GM12878 (cell line): ENCODE measurements around the gene SCRN2. TPM values are rescaled to one million over a fixed set of nuclear protein-coding genes. Genes with fewer than 3 reads are reported as not detected.

Experiments
- ATAC-seq: fragments of 200-7000 bp; cut with Tn5 transposase; 3 replicates; pipeline ENCODE4 v1.9.1; 2020; ENCODE audit warnings: mild to moderate bottlenecking, moderate library complexity
- BruUV-seq: library from RNA; stranded (reverse); fragments of 400-500 nt; replicated peaks from 2 replicates; lab custom pipeline; 2021; lab: Mats Ljungman, UMichigan
- CTCF ChIA-PET: fragments of 300-600 bp; sonication (Branson Sonifier 250); formaldehyde crosslinking; extraction: SDS; loops from one replicate; lab custom pipeline; 2021; ENCODE audit warnings: inconsistent platforms; lab: Yijun Ruan, JAX
- POLR2A ChIA-PET: fragments of 350-600 bp; formaldehyde crosslinking; extraction: SDS; loops from one replicate; lab custom pipeline; 2021; ENCODE audit warnings: inconsistent platforms; lab: Charles Lee
- RAD21 ChIA-PET: fragments of 300-600 bp; sonication (Branson Sonifier 250); formaldehyde crosslinking; loops from one replicate; lab custom pipeline; 2023; ENCODE audit warnings: antibody characterized with exemption; ENCODE audit not compliant: unreplicated experiment; lab: Charles Lee
- SMC1A ChIA-PET: fragments of 300-600 bp; sonication (Branson Sonifier 250); formaldehyde crosslinking; loops from one replicate; lab custom pipeline; 2023; ENCODE audit not compliant: unreplicated experiment, uncharacterized antibody; lab: Charles Lee
- DNase-seq: peaks from one replicate; pipeline ENCODE4 v3.0.0-alpha.2; 2011; ENCODE audit warnings: low read depth, low spot score
- FAIRE-seq: peaks from 3 replicates; lab custom pipeline; 2011; peaks lifted over from hg19 to GRCh38; lab: Jason Lieb, UNC
- H2AFZ ChIP-seq: 2 replicates; pipeline ENCODE4 v1.6.0; 2011; ENCODE audit warnings: low read depth, low read length, control low read depth; ENCODE audit not compliant: control insufficient read depth
- H3K27ac ChIP-seq: 2 replicates; pipeline ENCODE4 v1.5.1; 2011; ENCODE audit warnings: control low read depth; ENCODE audit not compliant: control insufficient read depth, insufficient read depth
- H3K27me3 ChIP-seq, 2 experiments: replicated peaks in 1 of 2; 2 replicates each; pipeline versions ENCODE4 v1.6.0 to v1.6.1; 2011; ENCODE audit warnings: low read length in 1 of 2; ENCODE audit not compliant: control insufficient read depth in 2 of 2, insufficient read depth in 2 of 2
- H3K36me3 ChIP-seq, 2 experiments: 2 replicates each; pipeline ENCODE4 v1.5.1; 2011; ENCODE audit warnings: low read length in 1 of 2; ENCODE audit not compliant: control insufficient read depth in 2 of 2, insufficient read depth in 2 of 2
- H3K4me1 ChIP-seq: 2 replicates; pipeline ENCODE4 v1.6.1; 2011; ENCODE audit warnings: mild to moderate bottlenecking, low read length, moderate library complexity, mixed read lengths; ENCODE audit not compliant: control insufficient read depth, insufficient read depth
- H3K4me2 ChIP-seq: 2 replicates; pipeline ENCODE4 v1.6.0; 2011; ENCODE audit warnings: control low read depth; ENCODE audit not compliant: control insufficient read depth, insufficient read depth
- H3K4me3 ChIP-seq: fragments of 200-600 bp; sonication (generic); 2 replicates; pipeline ENCODE4 v1.5.1; 2016
- H3K79me2 ChIP-seq: 2 replicates; pipeline ENCODE4 v1.6.0; 2011; ENCODE audit warnings: low read length; ENCODE audit not compliant: control insufficient read depth, insufficient read depth
- H3K9ac ChIP-seq: 2 replicates; pipeline ENCODE4 v1.8.0; 2011; ENCODE audit warnings: low read length, control low read depth, mixed read lengths; ENCODE audit not compliant: control insufficient read depth, insufficient read depth
- H3K9me3 ChIP-seq: replicated peaks from 3 replicates; pipeline ENCODE4 v1.5.1; 2011; ENCODE audit warnings: mild to moderate bottlenecking, low read length; ENCODE audit not compliant: control insufficient read depth, insufficient read depth
- H4K20me1 ChIP-seq: 2 replicates; pipeline ENCODE4 v1.6.0; 2011; ENCODE audit not compliant: control insufficient read depth, insufficient read depth
- ASH2L ChIP-seq: fragments of 300-600, 200-600 bp; sonication (generic); IDR thresholded peaks from 2 replicates; pipeline ENCODE4 v1.6.1; 2017; ENCODE audit warnings: low read depth, mild to moderate bottlenecking, borderline replicate concordance
- BHLHE40 ChIP-seq, 2 experiments: fragments of 450-650 bp in 1 of 2; IDR thresholded peaks; 2 replicates each; pipeline ENCODE4 v1.6.1; 2011 to 2017; ENCODE audit warnings: low read depth in 2 of 2, borderline replicate concordance in 1 of 2, improper control_type of control experiment in 1 of 2, low read length in 1 of 2, mild to moderate bottlenecking in 1 of 2
- ESRRA ChIP-seq: IDR thresholded peaks from 2 replicates; pipeline ENCODE4 v1.6.1; 2012; ENCODE audit warnings: mild to moderate bottlenecking, low read length, improper control_type of control experiment
- HCFC1 ChIP-seq: fragments of 150-350 bp; IDR thresholded peaks from 2 replicates; pipeline ENCODE4 v1.6.1; 2014; ENCODE audit warnings: low read length
- LARP7 ChIP-seq: fragments of 450-650 bp; IDR thresholded peaks from 2 replicates; pipeline ENCODE4 v1.6.1; 2017; ENCODE audit warnings: mild to moderate bottlenecking
- SMC3 ChIP-seq: IDR thresholded peaks from 2 replicates; pipeline ENCODE4 v1.6.1; 2011; ENCODE audit warnings: low read length, improper control_type of control experiment, borderline replicate concordance
- SPI1 ChIP-seq: IDR thresholded peaks from 2 replicates; pipeline ENCODE4 v1.6.1; 2011; ENCODE audit warnings: low read depth, mild to moderate bottlenecking, low read length, moderate library complexity, borderline replicate concordance; ENCODE audit not compliant: insufficient read depth
- ZZZ3 ChIP-seq: IDR thresholded peaks from 2 replicates; pipeline ENCODE4 v1.6.1; 2011; ENCODE audit warnings: low read depth; ENCODE audit not compliant: control insufficient read depth, insufficient read length
- WGBS: methylation state at CpG from one replicate; pipeline ENCODE4 v1.1.6; 2016; ENCODE audit warnings: low lambda C conversion rate; ENCODE audit not compliant: insufficient replicate concordance, insufficient coverage; ENCODE audit errors: missing lambda C conversion rate; 5-methylcytosine and 5-hydroxymethylcytosine counted together
- in situ Hi-C: fragments of 300-500 bp; cut with MboI; formaldehyde crosslinking; loops from 9 replicates; pipeline ENCODE4 v1.14.3; 2018; ENCODE audit warnings: mixed read lengths
- intact Hi-C: fragments of 100-400 bp; cut with micrococcal nuclease; formaldehyde crosslinking; loops from one replicate; pipeline ENCODE4 v1.14.2; 2022; ENCODE audit not compliant: unreplicated experiment
- polyA plus RNA-seq, 11 experiments: library from polyadenylated mRNA; depleted of rRNA in 4 of 11; unstranded in 6 of 11; stranded (reverse) in 5 of 11; fragments of >200 nt; fragmentation: Nextera tagmentation in 4 of 11; fragmentation: Illumina TruSeq in 1 of 11; extraction: Ambion mirVana in 4 of 11; extraction: Trizol in 1 of 11; gene quantifications; 1 replicate in 1 of 11; 2 replicates in 10 of 11; pipeline versions ENCODE4 v1.2.1 to v1.2.3, GENCODE V29; 2011 to 2016; ENCODE audit warnings: inconsistent platforms in 2 of 11, missing spikeins in 2 of 11, low read depth in 1 of 11
- total RNA-seq, 4 experiments: library from RNA; depleted of rRNA in 3 of 4; stranded (reverse); fragments of >200 nt in 3 of 4; fragmentation: Illumina TruSeq in 1 of 4; extraction: Trizol in 1 of 4; gene quantifications; 2 replicates each; pipeline versions ENCODE4 v1.2.1 to v1.2.3, GENCODE V29; 2013 to 2021
- TF ChIP-seq, protein P1 (sequence below): fragments of 450-650 bp; IDR thresholded peaks from 2 replicates; pipeline ENCODE4 v1.6.1; 2016; ENCODE audit warnings: mild to moderate bottlenecking
- TF ChIP-seq, protein P2 (sequence below): fragments of 150-350 bp; IDR thresholded peaks from 2 replicates; pipeline ENCODE4 v1.6.1; 2014; ENCODE audit warnings: mild to moderate bottlenecking, low read depth, low read length

Gene SCRN2
- total and polyA plus RNA-seq, 10 of the 15 experiments (the other 5 are each of a cell fraction or from before 2014, with no cell fraction given): 0.34 to 33.3 (median 20.1) TPM

DNA sequence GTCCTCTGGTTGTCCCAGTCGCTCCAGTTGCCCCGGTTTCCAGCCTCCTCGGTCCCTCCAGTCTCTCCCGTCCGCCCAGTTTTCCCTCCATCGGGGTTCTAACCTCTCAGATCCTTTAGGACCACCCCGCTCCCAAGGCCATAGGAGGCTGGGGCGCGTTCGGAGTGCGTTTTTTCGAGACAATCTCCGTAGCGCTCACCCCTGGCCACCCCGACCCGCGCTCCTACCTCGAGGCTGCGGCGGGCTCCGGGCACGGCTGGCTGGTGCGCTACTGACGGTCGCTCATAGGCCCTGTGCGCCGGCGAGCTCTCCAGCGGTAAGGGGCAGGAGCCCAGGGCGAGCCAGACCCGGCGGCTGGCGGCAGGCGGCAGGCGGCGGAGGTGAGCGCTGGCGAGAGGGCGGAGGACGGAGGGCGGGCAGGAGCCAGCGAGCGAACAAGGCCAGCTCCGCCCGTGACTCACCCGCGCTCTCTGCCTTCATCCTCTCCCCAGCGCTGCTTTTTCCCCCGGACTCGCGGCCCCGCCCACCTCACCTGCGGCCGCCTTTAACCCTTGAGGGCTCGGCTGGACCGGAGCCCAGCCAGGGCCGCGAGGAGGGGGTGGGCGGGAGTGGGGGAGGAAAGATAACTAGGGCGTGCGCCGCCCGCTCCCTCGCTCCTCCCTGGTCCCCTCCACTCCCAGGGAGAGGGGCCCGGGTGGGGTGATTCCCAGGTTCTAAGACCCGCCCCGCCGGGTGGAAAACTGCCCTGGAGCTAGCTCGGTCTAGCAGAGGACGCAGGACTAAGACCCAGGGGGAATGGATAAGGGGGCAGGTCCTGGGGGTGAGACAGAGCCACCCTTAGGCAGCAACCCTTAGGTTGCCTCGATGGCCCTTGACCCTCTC is 9.9 kb upstream of the SCRN2 start, which contains the start of gene SP6:
TSS of gene SP6 (minus strand) at position 472 of the 882 bp plus-strand sequence. CDS start 2,734 bp downstream, outside the sequence.
- Histone ChIP-seq H4K20me1 (no peaks in the 10 kb centered on the region), H3K4me1 (peaks cover 5% of the 10 kb centered on the region), H3K27ac (no peak within 1 kb of the TSS), H3K27me3 (peaks cover 27 to 57% of the 10 kb centered on the region in 2 experiments), H3K79me2 (no peaks in the 10 kb centered on the region), H3K9me3 (no peaks in the 10 kb centered on the region), H3K36me3 (no peaks in the 10 kb centered on the region), H3K9ac (no peak within 1 kb of the TSS), H3K4me2 (peak within 1 kb of the TSS; percentile 61; the same call in 1 of the 2 replicates), H3K4me3 (no peak within 1 kb of the TSS), H2AFZ (no peak within 1 kb of the TSS)
- ChIA-PET RAD21 (interaction anchor here (0.7 to 1.4 kb wide), 4 partner anchors 10 to 99 kb away, joined by 3 to 5 read pairs (median 4); partner anchors contain the start of gene SCRN2), CTCF (interaction anchor here (1.3 to 12.4 kb wide), 3 partner anchors 10 to 38 kb away, joined by 3 to 502 read pairs (median 3); partner anchors contain the start of genes SCRN2 and SP2), SMC1A (interaction anchor here (2.5 to 13.1 kb wide), 2 partner anchors 10 to 38 kb away, joined by 6 to 231 read pairs; partner anchors contain the start of genes SCRN2 and SP2), POLR2A (no interaction called here)
- in situ Hi-C loops: no loop called here
- peak; percentile 84 for ATAC-seq
- 20% methylated on average over 49 of the region's 71 CpGs for WGBS
- TF ChIP-seq BHLHE40 (IDR thresholded peaks at IDR 0.05; ENCODE audit: borderline replicate concordance in 1 of 2, low read depth in 2 of 2, low read length in 1 of 2) (peak in 1 of 2 experiments; percentile 70; a peak in 1 of 4 replicates), LARP7 (no peak), ASH2L (no peak)
- no TSS peak for BruUV-seq
- DNase-seq: no peak
- intact Hi-C loops: no loop called here
- FAIRE-seq: no peak

DNA sequence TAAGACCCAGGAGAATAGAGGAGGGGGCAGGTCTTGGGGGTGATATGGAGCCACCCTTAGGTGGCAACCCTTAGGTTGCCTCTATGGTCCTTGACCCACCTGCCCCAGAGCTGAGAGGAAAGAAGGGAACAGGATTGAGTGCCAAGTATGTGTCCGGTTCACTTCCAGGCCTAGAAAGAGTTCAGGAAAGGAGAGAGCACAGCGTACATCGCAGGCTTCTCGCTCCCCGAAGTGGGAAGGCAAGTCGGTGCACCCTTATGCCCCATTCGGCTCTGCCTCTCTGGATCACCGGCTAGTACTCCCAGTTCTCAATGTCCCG is 9.3 kb upstream of the SCRN2 start:
- POLR2A ChIA-PET: no interaction called here
- TF ChIP-seq, protein P1, sequence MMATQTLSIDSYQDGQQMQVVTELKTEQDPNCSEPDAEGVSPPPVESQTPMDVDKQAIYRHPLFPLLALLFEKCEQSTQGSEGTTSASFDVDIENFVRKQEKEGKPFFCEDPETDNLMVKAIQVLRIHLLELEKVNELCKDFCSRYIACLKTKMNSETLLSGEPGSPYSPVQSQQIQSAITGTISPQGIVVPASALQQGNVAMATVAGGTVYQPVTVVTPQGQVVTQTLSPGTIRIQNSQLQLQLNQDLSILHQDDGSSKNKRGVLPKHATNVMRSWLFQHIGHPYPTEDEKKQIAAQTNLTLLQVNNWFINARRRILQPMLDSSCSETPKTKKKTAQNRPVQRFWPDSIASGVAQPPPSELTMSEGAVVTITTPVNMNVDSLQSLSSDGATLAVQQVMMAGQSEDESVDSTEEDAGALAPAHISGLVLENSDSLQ: no peak
- TF ChIP-seq ZZZ3: no peak
- no peak for TF ChIP-seq ESRRA
- no peak for TF ChIP-seq SMC3
- TF ChIP-seq SPI1: no peak
- no peak for TF ChIP-seq HCFC1
- TF ChIP-seq, protein P2, sequence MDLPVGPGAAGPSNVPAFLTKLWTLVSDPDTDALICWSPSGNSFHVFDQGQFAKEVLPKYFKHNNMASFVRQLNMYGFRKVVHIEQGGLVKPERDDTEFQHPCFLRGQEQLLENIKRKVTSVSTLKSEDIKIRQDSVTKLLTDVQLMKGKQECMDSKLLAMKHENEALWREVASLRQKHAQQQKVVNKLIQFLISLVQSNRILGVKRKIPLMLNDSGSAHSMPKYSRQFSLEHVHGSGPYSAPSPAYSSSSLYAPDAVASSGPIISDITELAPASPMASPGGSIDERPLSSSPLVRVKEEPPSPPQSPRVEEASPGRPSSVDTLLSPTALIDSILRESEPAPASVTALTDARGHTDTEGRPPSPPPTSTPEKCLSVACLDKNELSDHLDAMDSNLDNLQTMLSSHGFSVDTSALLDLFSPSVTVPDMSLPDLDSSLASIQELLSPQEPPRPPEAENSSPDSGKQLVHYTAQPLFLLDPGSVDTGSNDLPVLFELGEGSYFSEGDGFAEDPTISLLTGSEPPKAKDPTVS: no peak

More for the DNA sequence above, 9.3 kb upstream of the SCRN2 start:
- FAIRE-seq (no peak), ATAC-seq (no peak), DNase-seq (no peak)
- CTCF ChIA-PET: interaction anchor here (1.3 to 12.4 kb wide), 2 partner anchors 21 to 38 kb away, joined by 3 to 502 read pairs; partner anchors contain the start of gene SP2
- Histone ChIP-seq H3K9me3 (no peaks in the 10 kb centered on the region), H3K4me2 (no peak overlapping the region), H3K27ac (no peak overlapping the region), H3K9ac (no peak overlapping the region), H4K20me1 (no peaks in the 10 kb centered on the region), H3K36me3 (no peaks in the 10 kb centered on the region), H3K27me3 (peaks cover 28 to 53% of the 10 kb centered on the region in 2 experiments), H3K4me3 (no peak overlapping the region), H3K79me2 (no peaks in the 10 kb centered on the region), H3K4me1 (peaks cover 5% of the 10 kb centered on the region), H2AFZ (no peak overlapping the region)
- WGBS: 76% methylated on average over 9 of the region's 9 CpGs
- RAD21 ChIA-PET: interaction anchor here (0.7 to 1.3 kb wide), 3 partner anchors 9 to 99 kb away, joined by 3 to 5 read pairs (median 4); partner anchors contain the start of gene SCRN2
- in situ Hi-C loops: no loop called here
- BruUV-seq: no TSS peak
- intact Hi-C loops: no loop called here
- SMC1A ChIA-PET: interaction anchor here (2.5 to 13.1 kb wide), 2 partner anchors 10 to 39 kb away, joined by 6 to 231 read pairs; partner anchors contain the start of genes SCRN2 and SP2
